Kidney (tissue), 14 donors: ENCODE results near the gene NOL4L. TPM values are rescaled to one million over a fixed set of nuclear protein-coding genes. Genes with fewer than 3 reads are reported as not detected.
A peak's percentile ranks its signal among the peaks of the same experiment; 100 is the strongest.

Source experiments
- DNase-seq, 5 donors: peaks; one replicate each; pipeline ENCODE4 v3.0.0-alpha.2; 2013 to 2020
- FAIRE-seq: peaks from 2 replicates; lab custom pipeline; 2012; peaks lifted over from hg19 to GRCh38; lab: Jason Lieb, UNC
- H3K27ac ChIP-seq, 2 donors: one replicate each; pipeline ENCODE4 v1.7.0; 2013; ENCODE audit warnings: low read depth in 2 of 2, low read length in 2 of 2, inconsistent platforms in 1 of 2
- H3K27me3 ChIP-seq: one replicate; pipeline ENCODE4 v1.7.1; 2013; ENCODE audit warnings: low read length, inconsistent platforms; ENCODE audit not compliant: control insufficient read depth, insufficient read depth
- H3K36me3 ChIP-seq, 3 donors: one replicate each; pipeline versions ENCODE4 v1.7.0 to v1.7.1; 2013; ENCODE audit warnings: low read length in 3 of 3, control low read depth in 1 of 3, inconsistent platforms in 1 of 3; ENCODE audit not compliant: insufficient read depth in 3 of 3, control insufficient read depth in 2 of 3
- H3K4me1 ChIP-seq, 3 donors: one replicate each; pipeline versions ENCODE4 v1.7.0 to v1.7.1; 2013; ENCODE audit warnings: low read length in 3 of 3, inconsistent platforms in 1 of 3, low read depth in 1 of 3; ENCODE audit not compliant: control insufficient read depth in 2 of 3, insufficient read depth in 2 of 3
- H3K4me3 ChIP-seq, 3 donors: one replicate each; pipeline versions ENCODE4 v1.7.0 to v1.8.1; 2013; ENCODE audit warnings: low read length in 3 of 3, control low read depth in 1 of 3, inconsistent platforms in 1 of 3
- H3K9ac ChIP-seq, 3 donors: one replicate each; pipeline versions ENCODE4 v1.7.0 to v1.7.1; 2013; ENCODE audit warnings: low read length in 3 of 3, control low read depth in 1 of 3, inconsistent platforms in 1 of 3
- H3K9me3 ChIP-seq, 3 donors: one replicate each; pipeline versions ENCODE4 v1.7.0 to v1.7.1; 2013; ENCODE audit warnings: low read length in 3 of 3, control low read depth in 1 of 3, inconsistent platforms in 1 of 3; ENCODE audit not compliant: control insufficient read depth in 2 of 3, insufficient read depth in 1 of 3
- intact Hi-C: fragments of 100-400 bp; cut with DNase I; formaldehyde crosslinking; loops from one replicate; pipeline ENCODE4 v1.11.1; 2022
- polyA plus RNA-seq: library from polyadenylated mRNA; stranded (reverse); fragments of 350-450 nt; fragmentation: Illumina TruSeq; extraction: RNeasy Lipid Tissue Mini Kit (QIAGEN cat#74804); gene quantifications from one replicate; pipeline ENCODE4 v1.2.3, GENCODE V29; 2014; ENCODE audit warnings: low read depth, low replicate concordance; ENCODE audit not compliant: insufficient read depth
- total RNA-seq: library from RNA; stranded (reverse); fragmentation: NEBNext Ultra II Directional; extraction: Animal tissue kit (Norgen Biotek cat#: 25700); gene quantifications from one replicate; pipeline ENCODE4 v1.2.1, GENCODE V29; 2021
- TF ChIP-seq, protein P1 (sequence below): IDR thresholded peaks from 3 replicates; pipeline ENCODE4 v1.5.1; 2012; ENCODE audit warnings: mild to moderate bottlenecking, moderate library complexity, borderline replicate concordance; ENCODE audit not compliant: insufficient read depth; ENCODE audit errors: extremely low read depth
- donor health status: control.
- donor health status: control.
- donor health status: control.
- donor health status: control.
- donor health status: control.
- donor health status: DM: yes; HTN: yes; CAD: no.
- donor health status: Normal renal cell carcinoma (clear cell type).

NOL4L gene
- total and polyA plus RNA-seq, 2 donors from 2014 or later = 14.1 to 19.4 TPM

DNA sequence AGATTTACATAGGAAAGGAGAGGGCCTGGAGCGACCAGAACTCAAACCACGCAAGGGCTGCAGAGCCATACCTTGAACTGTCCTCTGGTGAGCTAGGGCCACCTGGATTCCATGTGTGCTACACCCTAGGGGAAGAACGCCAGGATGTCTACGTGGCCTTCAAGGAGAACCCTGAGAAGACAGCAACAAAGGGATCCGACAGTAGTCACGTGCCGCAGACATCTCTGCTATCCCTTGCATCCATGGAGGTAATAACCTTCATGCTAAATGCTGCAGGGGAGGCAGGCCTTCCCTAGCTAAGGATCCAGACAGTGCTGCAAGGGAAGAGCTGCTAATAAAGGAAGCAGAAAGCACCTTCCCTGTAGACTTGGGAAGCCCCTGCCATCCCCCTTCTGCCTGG, 52.9 kb downstream of the NOL4L start:
- intact Hi-C loops = no loop called here
- H3K4me1 ChIP-seq = peaks cover 0 to 4% (median 2%) of the 10 kb centered on the region in 3 donors
- no peaks in the 10 kb centered on the region for H3K9me3 ChIP-seq
- FAIRE-seq = no peak
- no peak overlapping the region for H3K4me3 ChIP-seq
- H3K9ac ChIP-seq = no peak overlapping the region
- H3K36me3 ChIP-seq = no peaks in the 10 kb centered on the region
- TF ChIP-seq, protein P1, sequence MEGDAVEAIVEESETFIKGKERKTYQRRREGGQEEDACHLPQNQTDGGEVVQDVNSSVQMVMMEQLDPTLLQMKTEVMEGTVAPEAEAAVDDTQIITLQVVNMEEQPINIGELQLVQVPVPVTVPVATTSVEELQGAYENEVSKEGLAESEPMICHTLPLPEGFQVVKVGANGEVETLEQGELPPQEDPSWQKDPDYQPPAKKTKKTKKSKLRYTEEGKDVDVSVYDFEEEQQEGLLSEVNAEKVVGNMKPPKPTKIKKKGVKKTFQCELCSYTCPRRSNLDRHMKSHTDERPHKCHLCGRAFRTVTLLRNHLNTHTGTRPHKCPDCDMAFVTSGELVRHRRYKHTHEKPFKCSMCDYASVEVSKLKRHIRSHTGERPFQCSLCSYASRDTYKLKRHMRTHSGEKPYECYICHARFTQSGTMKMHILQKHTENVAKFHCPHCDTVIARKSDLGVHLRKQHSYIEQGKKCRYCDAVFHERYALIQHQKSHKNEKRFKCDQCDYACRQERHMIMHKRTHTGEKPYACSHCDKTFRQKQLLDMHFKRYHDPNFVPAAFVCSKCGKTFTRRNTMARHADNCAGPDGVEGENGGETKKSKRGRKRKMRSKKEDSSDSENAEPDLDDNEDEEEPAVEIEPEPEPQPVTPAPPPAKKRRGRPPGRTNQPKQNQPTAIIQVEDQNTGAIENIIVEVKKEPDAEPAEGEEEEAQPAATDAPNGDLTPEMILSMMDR = no peak
- peak in 1 of 5 donors; percentile 40 for DNase-seq
- H3K27me3 ChIP-seq = no peaks in the 10 kb centered on the region
- no peak overlapping the region for H3K27ac ChIP-seq

DNA sequence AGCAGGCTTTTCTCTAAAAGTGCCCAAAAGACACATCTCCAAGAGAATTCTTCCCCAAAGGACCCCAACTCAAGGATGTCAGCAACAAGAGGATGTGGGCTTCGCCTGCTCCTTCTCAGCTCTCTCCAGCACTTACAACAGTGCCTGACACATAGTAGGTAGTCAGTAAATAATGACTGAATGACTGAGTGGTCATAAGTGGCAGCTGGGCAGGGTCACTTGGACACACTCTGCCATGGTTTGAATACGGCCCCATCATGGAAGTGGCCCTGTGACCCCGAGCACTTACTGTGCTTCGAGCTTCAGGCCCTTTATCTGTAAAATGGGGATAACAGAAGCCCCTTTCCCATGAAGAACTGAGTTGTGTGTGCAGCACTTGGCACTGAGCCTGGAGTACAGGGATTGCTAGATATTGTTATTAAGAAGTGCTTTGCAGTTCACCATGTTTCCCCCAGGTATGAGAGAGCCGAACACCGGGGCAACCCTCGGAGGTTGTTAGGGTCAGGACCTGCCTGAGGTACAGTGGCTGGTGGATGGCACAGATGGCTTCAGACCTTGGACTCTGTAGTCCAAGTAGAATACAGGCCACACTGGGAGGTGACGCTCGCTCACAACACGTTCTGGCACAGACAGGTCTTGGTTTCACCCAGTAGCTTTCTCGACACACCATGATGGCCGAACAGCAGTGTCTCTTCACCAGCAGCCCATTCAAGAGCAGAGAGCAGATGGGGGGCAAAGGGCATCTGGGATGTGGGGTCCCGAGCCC, 56.0 kb downstream of the NOL4L start:
- TF ChIP-seq, protein P1 = no peak
- no peaks in the 10 kb centered on the region for H3K27me3 ChIP-seq
- DNase-seq (peak in 2 of 5 donors; percentile 33 to 43), FAIRE-seq (no peak)
- no peak overlapping the region for H3K9ac ChIP-seq
- no peak overlapping the region for H3K27ac ChIP-seq
- peaks cover 0 to 8% (median 0%) of the 10 kb centered on the region in 3 donors for H3K4me1 ChIP-seq
- no peak overlapping the region for H3K4me3 ChIP-seq
- intact Hi-C loops = no loop called here
- H3K9me3 ChIP-seq = no peaks in the 10 kb centered on the region
- no peaks in the 10 kb centered on the region for H3K36me3 ChIP-seq

DNA sequence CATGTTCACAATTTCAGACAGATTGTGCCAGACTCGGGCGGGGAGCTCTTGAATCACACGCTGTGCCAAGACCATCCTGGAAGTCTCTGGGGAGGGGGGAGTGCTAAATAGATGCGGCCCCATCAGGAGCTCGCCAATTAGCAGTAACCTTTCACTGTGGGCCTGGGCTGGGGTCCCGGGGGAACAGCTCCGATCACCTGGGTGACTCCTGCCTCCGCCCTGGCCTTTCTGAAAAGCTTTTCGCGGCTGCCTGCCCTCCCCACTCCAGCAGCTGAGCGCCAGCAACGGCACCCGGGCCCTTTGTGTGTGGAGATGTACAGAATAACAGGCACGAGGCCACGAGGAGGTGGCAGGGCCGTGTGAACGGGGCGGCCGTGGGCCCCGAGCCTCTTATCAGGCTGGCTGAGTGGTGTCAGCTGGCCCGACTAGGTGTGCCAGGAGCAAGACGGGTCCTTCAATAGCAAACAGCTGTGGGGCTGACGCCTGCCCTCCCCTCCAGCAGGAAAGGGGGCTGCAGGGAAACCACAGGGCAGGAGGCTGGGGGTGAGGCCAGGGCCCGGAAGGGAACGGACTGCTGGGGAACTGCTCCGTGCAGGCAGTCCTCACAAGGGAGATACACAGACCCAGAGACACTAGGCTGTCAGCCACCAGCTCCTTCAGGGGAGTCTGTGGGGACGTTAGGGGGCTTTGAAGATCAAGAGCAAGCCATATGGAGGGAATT, 56.8 kb downstream of the NOL4L start:
- DNase-seq (peak in 4 of 5 donors; percentile 31 to 72 (median 54)), FAIRE-seq (no peak)
- H3K27me3 ChIP-seq = no peaks in the 10 kb centered on the region
- TF ChIP-seq, protein P1 = no peak
- no peak overlapping the region for H3K9ac ChIP-seq
- no peaks in the 10 kb centered on the region for H3K9me3 ChIP-seq
- no peaks in the 10 kb centered on the region for H3K36me3 ChIP-seq
- peaks cover 0 to 13% (median 0%) of the 10 kb centered on the region in 3 donors for H3K4me1 ChIP-seq
- H3K4me3 ChIP-seq = no peak overlapping the region
- H3K27ac ChIP-seq = no peak overlapping the region
- intact Hi-C loops = no loop called here
